Measurements from ENCODE around the gene MDGA2. TPM values are rescaled to one million over a fixed set of nuclear protein-coding genes. Genes with fewer than 3 reads are reported as not detected.
"Not testable (repeated sequence)": the region's sequence is repeated elsewhere in the genome, so short reads cannot be mapped to it uniquely, and the experiment has no call there.

MDGA2 gene
- total RNA-seq, 1 donor from 2014 or later, result 0.20 TPM

DNA sequence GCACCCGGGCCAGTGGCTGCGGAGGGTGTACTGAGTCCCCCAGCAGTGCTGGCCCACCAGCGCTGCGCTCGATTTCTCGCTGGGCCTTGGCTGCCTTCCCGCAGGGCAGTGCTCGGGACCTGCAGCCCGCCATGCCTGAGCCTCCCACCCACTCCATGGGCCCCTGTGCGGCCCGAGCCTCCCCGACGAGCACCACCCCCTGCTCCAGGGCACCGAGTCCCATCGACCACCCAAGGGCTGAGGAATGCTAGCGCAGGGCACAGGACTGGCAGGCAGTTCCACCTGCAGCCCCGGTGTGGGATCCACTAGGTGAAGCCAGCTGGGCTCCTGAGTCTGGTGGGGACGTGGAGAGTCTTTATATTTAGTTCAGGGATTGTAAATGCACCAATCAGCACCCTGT, 432.8 kb downstream of the MDGA2 start:
- not testable (repeated sequence) for DNase-seq (ENCODE audit: low spot score)

- DNase-seq (ENCODE audit: low spot score), result no peak
Observed at GRCh38 chr14:47240748-47241437, 434.5 kb downstream of the MDGA2 start.

- no peak for DNase-seq (ENCODE audit: low spot score)
Observed at GRCh38 chr14:47235619-47236018, 439.8 kb downstream of the MDGA2 start.

DNA sequence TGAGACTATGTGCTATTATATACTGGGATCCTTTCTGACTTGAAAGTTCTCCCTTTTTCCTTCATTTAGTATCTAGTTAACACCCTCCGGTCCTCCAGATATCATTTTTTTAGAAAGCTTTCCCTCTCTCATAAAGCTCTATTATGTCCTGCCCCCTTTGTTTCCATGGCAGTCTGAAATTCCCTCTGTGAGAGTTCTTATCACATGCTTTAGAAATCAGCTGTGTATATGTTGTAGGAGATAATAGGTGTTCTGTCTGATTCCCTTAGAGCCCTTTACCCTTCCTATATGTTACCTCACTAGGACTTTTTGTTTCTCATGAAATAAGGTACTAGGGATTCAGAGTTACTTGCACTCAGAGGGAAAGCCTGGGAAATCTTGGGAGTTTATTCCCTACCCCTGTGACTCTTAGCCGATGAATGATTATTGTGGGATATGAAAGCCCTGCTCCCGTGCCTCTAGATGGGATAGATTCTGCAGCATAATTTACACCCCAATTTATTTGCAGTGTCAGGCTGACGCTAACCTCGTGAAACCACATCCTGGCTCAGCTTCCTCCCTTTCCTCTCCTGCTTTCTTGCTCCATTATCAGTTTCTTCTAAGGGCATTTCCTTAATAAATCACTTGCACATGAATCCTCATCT, 448.4 kb downstream of the MDGA2 start:
- DNase-seq (ENCODE audit: low spot score), result no peak

GRCh38 chr14:47223656-47224055, 451.7 kb downstream of the MDGA2 start:
- DNase-seq (ENCODE audit: low spot score), result no peak

- DNase-seq (ENCODE audit: low spot score), result no peak
Observed at GRCh38 chr14:47220096-47220495, 455.3 kb downstream of the MDGA2 start.

DNA sequence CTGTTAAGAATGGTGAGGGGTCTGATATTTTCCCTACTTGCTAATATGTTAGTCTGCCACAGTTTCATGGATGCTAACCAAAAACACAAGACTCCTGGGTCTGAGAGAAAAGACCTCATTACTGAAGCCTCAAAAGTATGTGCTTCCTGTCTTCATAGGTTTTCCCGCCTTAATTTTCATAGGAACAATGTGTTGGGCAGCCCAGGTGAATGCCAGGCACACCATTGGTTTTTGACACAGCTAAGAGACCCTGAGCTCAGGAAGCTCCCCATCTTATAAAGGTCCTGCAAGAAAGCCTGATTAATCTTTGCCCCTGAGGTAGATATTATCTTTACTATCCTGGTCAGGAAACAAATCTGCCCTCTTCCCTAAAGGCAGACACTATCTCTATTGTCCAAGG, 464.1 kb downstream of the MDGA2 start:
- no peak for DNase-seq (ENCODE audit: low spot score)

DNA sequence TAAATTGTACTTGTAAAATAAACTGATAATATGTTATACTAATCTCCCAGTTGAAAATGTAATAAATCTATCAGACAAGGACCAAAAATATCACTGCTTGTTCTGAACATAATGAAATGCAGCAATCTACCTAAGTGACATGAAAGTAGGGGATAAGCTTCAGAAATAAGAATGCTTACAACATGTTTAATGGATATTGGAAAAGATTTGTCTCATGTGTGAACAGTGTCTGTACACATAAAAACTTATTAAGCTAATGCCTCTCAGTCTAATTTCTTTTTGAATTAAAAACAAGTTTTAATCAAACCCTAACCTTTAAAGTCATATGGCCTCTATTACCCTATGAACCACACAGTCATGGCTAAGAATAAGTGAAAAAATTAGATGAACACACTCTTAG, 465.3 kb downstream of the MDGA2 start:
- DNase-seq (ENCODE audit: low spot score), result no peak

DNA sequence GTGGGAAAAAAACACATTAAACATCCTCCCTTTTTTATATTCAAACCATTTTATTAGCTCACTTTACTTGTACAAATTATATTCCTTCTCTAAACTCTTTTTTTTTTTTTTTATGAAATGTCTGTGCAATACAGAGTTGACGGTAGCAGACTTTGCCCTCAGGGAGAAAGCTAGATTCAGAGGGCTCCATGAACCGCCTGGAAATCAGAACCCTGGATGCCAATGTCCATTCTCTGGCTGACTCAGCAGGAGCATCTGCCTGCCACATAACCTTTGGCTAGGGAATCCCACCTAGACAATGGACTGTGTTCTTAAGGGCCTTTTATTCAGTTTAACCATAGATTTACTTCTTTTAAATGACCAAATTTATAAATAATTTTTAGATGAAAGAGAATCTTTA, 467.0 kb downstream of the MDGA2 start:
- DNase-seq (ENCODE audit: low spot score), result peak; percentile 34

- no peak for DNase-seq (ENCODE audit: low spot score)
Observed at GRCh38 chr14:47207617-47208016, 467.8 kb downstream of the MDGA2 start.

- no peak for DNase-seq (ENCODE audit: low spot score)
Observed at GRCh38 chr14:47200740-47201139, 474.7 kb downstream of the MDGA2 start.

GRCh38 chr14:47195582-47195981, 479.8 kb downstream of the MDGA2 start:
- no peak for DNase-seq (ENCODE audit: low spot score)

- DNase-seq (ENCODE audit: low spot score), result no peak
Observed at GRCh38 chr14:47194055-47194454, 481.4 kb downstream of the MDGA2 start.

DNA sequence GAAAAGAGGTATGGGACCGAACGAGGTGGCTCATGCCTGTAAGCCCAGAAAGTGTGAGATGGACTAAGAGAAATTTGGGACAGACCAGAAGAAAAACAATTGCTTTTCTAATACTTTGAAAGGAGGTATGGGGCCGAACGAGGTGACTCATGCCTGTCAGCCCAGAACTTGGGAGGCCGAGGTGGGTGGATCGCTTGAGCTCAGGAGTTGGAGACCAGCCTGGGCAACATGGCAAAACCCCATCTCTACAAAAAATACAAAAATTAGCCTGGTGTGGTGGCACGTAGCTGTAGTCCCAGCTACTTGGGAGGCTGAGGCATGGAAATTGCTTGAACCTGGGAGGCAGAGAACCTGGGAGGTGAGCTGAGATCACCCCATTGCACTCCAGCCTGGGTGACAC, 483.2 kb downstream of the MDGA2 start:
- not testable (repeated sequence) for DNase-seq (ENCODE audit: low spot score)

- no peak for DNase-seq (ENCODE audit: low spot score)
Observed at GRCh38 chr14:47191700-47192099, 483.7 kb downstream of the MDGA2 start.

GRCh38 chr14:47189911-47190484, 485.4 kb downstream of the MDGA2 start:
- no peak for DNase-seq (ENCODE audit: low spot score)

DNA sequence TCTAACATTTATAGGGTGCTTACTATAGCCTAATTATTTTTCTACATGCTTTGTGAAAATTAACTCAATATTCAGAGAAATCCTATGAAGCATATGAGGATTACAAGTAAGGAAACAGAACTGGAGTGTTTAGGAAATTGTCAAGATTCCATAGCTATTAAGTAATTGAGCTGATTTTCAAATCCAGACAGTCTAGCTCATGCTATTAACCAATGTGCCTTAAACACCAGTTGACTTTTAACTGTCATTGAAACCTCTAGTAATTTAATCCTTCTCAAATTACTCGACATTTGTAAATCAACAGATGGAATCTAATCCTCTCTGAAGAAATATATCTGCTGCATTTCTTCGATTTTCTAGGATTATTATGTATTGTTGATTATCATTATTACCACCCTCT, 488.9 kb downstream of the MDGA2 start:
- no peak for DNase-seq (ENCODE audit: low spot score)

- no peak for DNase-seq (ENCODE audit: low spot score)
Observed at GRCh38 chr14:47179906-47180305, 495.5 kb downstream of the MDGA2 start.

DNA sequence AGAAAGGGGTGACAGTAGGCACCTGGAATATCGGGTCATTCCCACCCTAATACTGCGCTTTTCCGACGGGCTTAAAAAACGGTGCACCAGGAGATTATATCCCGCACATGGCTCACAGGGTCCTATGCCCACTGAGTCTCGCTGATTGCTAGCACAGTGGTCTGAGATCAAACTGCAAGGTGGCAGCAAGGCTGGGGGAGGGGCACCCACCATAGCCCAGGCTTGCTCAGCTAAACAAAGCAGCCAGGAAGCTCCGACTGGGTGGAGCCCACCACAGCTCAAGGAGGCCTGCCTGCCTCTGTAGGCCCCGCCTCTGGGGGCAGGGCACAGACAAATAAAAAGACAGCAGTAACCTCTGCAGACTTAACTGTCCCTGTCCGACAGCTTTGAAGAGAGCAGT, 503.5 kb downstream of the MDGA2 start:
- DNase-seq (ENCODE audit: low spot score), result not testable (repeated sequence)

DNA sequence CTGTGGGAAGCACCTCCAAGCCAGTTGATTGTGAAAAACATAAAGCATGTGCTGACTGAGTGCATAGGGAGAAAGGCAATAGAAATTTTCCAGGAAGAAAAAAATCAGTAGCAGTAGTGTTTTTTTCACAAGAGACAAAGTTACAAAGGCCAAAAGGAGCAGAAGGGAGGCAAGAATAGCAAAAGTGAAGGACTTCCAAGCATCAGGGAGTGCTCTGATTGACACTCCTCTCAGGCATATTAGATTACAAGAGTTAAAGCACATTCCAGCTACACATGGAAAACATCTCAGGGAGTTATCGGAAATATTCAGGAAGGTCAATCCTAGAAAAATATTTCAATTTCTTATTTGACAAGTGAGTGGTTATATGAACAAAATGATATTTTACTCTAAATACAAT, 508.0 kb downstream of the MDGA2 start:
- DNase-seq (ENCODE audit: low spot score), result no peak

GRCh38 chr14:47155395-47155794, 520.0 kb downstream of the MDGA2 start:
- no peak for DNase-seq (ENCODE audit: low spot score)

GRCh38 chr14:47154276-47154797, 521.1 kb downstream of the MDGA2 start:
- no peak for DNase-seq (ENCODE audit: low spot score)

- DNase-seq (ENCODE audit: low spot score), result no peak
Observed at GRCh38 chr14:47153746-47154145, 521.7 kb downstream of the MDGA2 start.

Measured in mucosa of gallbladder (tissue), 1 donor.